Measurements from ENCODE around the gene NHLRC3.

DNA sequence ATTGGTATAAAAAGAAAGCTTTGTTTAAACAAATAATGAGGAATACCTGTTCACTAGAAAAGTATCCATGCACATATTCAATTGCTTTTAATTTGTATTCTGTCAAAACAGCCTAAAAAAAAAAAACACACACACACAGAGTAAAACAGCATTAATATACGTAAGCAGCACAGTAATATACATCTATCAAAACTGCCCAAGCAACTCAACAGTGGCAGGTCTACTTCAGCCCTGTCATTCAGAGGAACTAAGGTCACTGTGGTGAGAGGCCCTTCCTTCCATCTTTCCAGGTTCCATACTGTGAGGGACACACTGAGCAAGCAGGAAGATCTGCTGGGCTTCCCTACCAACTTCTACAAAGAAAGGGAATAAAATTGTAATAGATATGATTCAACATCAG, 4.2 kb upstream of the NHLRC3 start:
- TF ChIP-seq, protein P1, sequence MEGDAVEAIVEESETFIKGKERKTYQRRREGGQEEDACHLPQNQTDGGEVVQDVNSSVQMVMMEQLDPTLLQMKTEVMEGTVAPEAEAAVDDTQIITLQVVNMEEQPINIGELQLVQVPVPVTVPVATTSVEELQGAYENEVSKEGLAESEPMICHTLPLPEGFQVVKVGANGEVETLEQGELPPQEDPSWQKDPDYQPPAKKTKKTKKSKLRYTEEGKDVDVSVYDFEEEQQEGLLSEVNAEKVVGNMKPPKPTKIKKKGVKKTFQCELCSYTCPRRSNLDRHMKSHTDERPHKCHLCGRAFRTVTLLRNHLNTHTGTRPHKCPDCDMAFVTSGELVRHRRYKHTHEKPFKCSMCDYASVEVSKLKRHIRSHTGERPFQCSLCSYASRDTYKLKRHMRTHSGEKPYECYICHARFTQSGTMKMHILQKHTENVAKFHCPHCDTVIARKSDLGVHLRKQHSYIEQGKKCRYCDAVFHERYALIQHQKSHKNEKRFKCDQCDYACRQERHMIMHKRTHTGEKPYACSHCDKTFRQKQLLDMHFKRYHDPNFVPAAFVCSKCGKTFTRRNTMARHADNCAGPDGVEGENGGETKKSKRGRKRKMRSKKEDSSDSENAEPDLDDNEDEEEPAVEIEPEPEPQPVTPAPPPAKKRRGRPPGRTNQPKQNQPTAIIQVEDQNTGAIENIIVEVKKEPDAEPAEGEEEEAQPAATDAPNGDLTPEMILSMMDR (IDR thresholded peaks at IDR 0.05): no peak
- TF ChIP-seq POLR2AphosphoS5 (IDR thresholded peaks at IDR 0.05): no peak
